NCI-H2081 treated with DMSO at 0.1 percent for 48 hours (cell line): Measurements from ENCODE around the gene PCF11.
"Not testable (repeated sequence)": the region's sequence is repeated elsewhere in the genome, so short reads cannot be mapped to it uniquely, and the experiment has no call there.

ENCODE experiments used
- DNase-seq: peaks from one replicate; lab custom pipeline; 2025; lab: John Stamatoyannopoulos, UW

PCF11 gene

GRCh38 chr11:83192606-83193245 is 35.8 kb downstream of the PCF11 start:
- DNase-seq = no peak

- DNase-seq = peak; percentile 52
Observed at GRCh38 chr11:83193315-83194280, 36.7 kb downstream of the PCF11 start, which contains the start of gene ANKRD42. TSS of gene ANKRD42 (plus strand) at chr11:83193712. CDS start at chr11:83194671, 959 bp downstream.

- no peak for DNase-seq
Observed at GRCh38 chr11:83194281-83195142, 37.6 kb downstream of the PCF11 start.

GRCh38 chr11:83195143-83195466 is 38.2 kb downstream of the PCF11 start:
- no peak for DNase-seq

- no peak for DNase-seq
Observed at GRCh38 chr11:83195649-83196048, 38.7 kb downstream of the PCF11 start.

DNA sequence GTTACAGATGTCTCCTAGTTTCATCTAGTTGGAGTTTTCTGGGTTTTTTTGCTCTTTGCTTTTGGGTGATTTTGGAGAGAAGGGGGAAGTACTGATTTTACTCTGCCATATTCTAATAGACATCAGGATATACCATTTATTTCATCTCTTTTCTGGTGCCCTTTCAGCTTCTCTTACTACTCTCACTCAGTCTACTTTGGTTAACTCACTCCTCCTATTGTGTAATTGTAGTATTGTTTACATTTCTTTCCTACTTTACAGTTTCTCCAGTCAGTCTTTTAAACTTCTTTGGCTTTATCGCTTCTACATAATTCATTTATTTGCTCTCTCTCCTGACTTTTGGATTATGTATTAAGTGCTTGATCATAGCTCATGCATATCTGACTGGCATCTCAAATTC is 43.1 kb downstream of the PCF11 start:
- no peak for DNase-seq

GRCh38 chr11:83205608-83206185 is 48.8 kb downstream of the PCF11 start:
- no peak for DNase-seq

DNA sequence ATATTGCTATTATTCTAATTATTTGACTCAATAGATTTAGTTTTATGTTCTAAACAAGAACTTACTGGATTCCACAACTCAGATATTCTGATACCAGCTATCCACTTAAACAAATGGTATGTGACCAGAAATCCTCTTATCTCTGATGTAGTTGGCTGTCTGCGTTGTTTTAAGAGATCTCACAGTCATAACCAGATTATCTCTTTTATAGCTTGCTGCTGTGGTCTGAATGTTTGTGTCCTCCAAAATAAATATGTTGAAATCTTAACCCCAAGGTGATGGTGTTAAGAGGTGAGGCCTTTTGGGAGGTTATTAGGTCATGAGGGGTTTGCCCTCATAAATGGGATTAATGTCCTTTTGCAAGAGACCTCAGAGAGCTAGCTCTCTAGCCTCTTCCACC is 49.3 kb downstream of the PCF11 start:
- no peak for DNase-seq

DNA sequence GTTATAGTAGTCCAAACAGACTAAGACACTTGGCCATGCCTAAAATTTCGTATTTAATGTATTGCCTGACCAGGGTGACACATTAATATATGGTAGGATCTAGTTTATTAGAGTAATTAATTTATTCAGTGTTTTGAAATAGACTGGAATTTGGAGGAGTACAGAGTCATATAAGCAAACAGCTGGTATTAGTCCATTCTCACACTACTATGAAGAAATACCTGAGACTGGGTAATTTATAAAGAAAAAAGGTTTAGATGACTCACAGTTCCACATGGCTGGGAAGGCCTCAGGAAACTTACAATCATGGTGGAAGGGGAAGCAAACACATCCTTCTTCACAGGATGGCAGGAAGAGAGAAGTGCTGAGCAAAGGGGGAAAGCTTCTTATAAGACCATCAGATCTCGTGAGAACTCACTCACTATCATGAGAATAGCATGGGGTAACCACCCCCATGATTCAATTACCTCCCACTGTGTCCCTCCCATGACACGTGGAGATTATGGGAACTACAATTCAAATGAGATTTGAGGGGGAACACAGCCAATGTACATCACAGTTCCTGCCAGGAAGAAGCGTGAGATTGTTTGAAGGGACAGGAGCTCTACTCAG is 49.9 kb downstream of the PCF11 start:
- not testable (repeated sequence) for DNase-seq

DNA sequence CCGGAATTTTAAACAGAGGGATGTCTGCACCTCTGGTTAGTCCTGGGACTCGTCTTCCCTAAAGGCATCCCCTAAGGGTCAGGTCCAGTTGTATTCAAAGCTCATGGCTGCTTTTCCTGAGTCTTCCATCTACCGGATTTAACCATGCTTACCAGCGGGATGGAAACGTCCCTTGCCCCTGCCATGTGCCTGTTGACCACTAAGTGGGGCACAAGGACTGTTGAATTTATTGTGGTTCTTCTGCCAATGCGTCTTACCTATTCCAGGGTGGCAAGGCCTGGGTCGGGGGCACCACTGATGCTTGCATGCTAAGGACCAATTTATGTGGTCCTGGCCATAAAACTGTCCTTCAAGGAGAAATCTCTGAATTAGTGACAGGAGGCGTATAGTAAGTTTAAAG is 62.2 kb downstream of the PCF11 start:
- no peak for DNase-seq

GRCh38 chr11:83220260-83220659 is 63.3 kb downstream of the PCF11 start:
- DNase-seq = no peak

DNA sequence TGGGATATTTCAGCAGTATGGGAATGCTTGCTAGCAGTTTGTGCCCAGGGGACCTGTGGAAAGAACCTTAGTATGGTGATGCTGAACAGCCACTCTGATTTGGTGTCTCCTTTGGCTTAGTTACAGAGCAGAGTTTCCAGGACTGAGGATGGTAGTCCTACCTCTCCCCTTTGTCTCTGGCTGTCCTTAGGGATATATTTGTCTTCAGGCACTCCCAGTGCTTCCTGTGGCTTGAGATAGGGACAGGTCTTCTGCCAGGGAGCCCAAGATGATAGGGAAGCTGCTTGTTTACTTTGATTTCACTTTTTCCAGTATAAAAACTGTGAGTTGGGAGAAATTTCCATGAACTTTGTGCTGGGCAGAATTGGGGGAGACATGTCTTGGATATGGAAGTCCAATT is 64.8 kb downstream of the PCF11 start:
- DNase-seq = no peak

DNA sequence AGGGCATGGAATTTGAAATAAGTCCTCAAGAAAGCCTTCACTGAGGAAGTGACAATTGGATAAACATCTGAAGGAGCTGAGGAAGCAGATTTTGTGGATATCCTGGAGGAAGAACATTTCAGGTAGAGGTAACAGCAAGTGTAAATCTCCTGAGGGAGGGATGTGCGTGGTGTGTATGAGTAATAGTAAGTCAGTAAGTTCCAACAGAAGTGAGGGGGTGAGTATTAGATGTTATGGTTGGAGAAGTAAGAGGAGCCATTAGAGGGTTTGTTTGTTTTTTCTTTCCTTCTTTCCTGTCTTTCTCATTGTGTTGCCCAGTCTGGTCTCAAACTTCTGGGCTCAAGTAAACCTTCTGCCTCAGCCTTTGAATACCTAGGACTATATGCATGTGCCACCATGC is 65.6 kb downstream of the PCF11 start:
- no peak for DNase-seq

DNA sequence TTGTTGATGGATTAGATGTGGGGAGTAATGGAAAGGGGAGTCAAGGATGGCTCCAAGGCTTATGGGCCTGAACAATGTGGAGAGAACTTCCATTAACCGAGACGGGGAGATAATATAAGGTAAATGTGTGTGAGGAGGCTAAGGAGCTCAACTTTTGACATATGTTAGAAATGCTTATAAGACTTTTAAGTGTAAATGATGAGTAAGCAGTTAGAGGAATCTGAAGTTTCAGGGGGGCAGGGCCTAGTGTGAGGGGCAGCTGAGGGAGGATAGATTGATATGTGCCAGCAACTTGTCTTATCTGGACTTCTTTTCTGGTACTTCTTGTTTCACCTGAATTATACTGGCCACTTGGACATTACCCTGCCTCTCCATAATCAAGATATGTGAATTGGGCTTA is 66.5 kb downstream of the PCF11 start:
- DNase-seq = no peak

GRCh38 chr11:83235825-83236224 is 78.9 kb downstream of the PCF11 start:
- DNase-seq = no peak
